Measurements from ENCODE around the gene MICB.

MICB gene

GRCh38 chr6:31465185-31465536 is 32.8 kb upstream of the MICB start:
- Histone ChIP-seq H3K4me2 (ENCODE audit: low read depth, low read length) (peak overlapping the region; percentile 30), H3K9ac (ENCODE audit: low read length) (no peak overlapping the region), H3K36me3 (replicated peaks; ENCODE audit: insufficient read depth, low read length) (no peaks in the 10 kb centered on the region), H3K4me3 (ENCODE audit: low read length) (no peak overlapping the region), H4K20me1 (ENCODE audit: insufficient read depth, low read length) (no peaks in the 10 kb centered on the region), H3K4me1 (ENCODE audit: low read length) (peaks cover 24% of the 10 kb centered on the region), H3K27me3 (replicated peaks; ENCODE audit: insufficient read depth, low read length) (no peaks in the 10 kb centered on the region), H2AFZ (ENCODE audit: low read length) (no peak overlapping the region), H3K9me3 (replicated peaks; ENCODE audit: insufficient read depth, low read length) (no peaks in the 10 kb centered on the region), H3K9me2 (replicated peaks; ENCODE audit: insufficient read depth, low read length) (no peaks in the 10 kb centered on the region), H3K79me2 (ENCODE audit: low read length) (peaks cover 22% of the 10 kb centered on the region), H3K27ac (ENCODE audit: low read length) (peak overlapping the region; percentile 21; the same call in 1 of the 2 replicates), H3F3A (ENCODE audit: insufficient read depth, low read length) (peaks cover 5% of the 10 kb centered on the region; the same call in 1 of the 2 replicates)
- TF ChIP-seq CTCF (IDR thresholded peaks at IDR 0.05; ENCODE audit: low read length) (no peak), EZH2phosphoT487 (IDR thresholded peaks at IDR 0.05; ENCODE audit: low read length) (no peak), EZH2 (optimal IDR thresholded peaks at IDR 0.05; ENCODE audit: low read depth, low read length) (no peak)
- DNase-seq: no peak

- Histone ChIP-seq H2AFZ (ENCODE audit: low read length) (no peak overlapping the region), H3K9ac (ENCODE audit: low read length) (no peak overlapping the region), H3K9me2 (replicated peaks; ENCODE audit: insufficient read depth, low read length) (no peaks in the 10 kb centered on the region), H3K4me3 (ENCODE audit: low read length) (no peak overlapping the region), H3K36me3 (replicated peaks; ENCODE audit: insufficient read depth, low read length) (no peaks in the 10 kb centered on the region), H3F3A (ENCODE audit: insufficient read depth, low read length) (peaks cover 5% of the 10 kb centered on the region; the same call in 1 of the 2 replicates), H3K4me1 (ENCODE audit: low read length) (peaks cover 24% of the 10 kb centered on the region), H4K20me1 (ENCODE audit: insufficient read depth, low read length) (no peaks in the 10 kb centered on the region), H3K27ac (ENCODE audit: low read length) (peak overlapping the region; percentile 21; the same call in 1 of the 2 replicates), H3K27me3 (replicated peaks; ENCODE audit: insufficient read depth, low read length) (no peaks in the 10 kb centered on the region), H3K4me2 (ENCODE audit: low read depth, low read length) (peak overlapping the region; percentile 30), H3K79me2 (ENCODE audit: low read length) (peaks cover 22% of the 10 kb centered on the region), H3K9me3 (replicated peaks; ENCODE audit: insufficient read depth, low read length) (no peaks in the 10 kb centered on the region)
- DNase-seq: peak; percentile 67
- TF ChIP-seq CTCF (IDR thresholded peaks at IDR 0.05; ENCODE audit: low read length) (no peak), EZH2 (optimal IDR thresholded peaks at IDR 0.05; ENCODE audit: low read depth, low read length) (no peak), EZH2phosphoT487 (IDR thresholded peaks at IDR 0.05; ENCODE audit: low read length) (no peak)
These were observed 32.2 kb upstream of the MICB start for GRCh38 chr6:31465718-31466117.

- no peak for DNase-seq
- no peak overlapping the region for H3K4me3 ChIP-seq (ENCODE audit: low read length)
- no peaks in the 10 kb centered on the region for H4K20me1 ChIP-seq (ENCODE audit: insufficient read depth, low read length)
- no peak overlapping the region for H3K9ac ChIP-seq (ENCODE audit: low read length)
- H3K27me3 ChIP-seq (replicated peaks; ENCODE audit: insufficient read depth, low read length): no peaks in the 10 kb centered on the region
- 0 out of 2 replicates have a peak overlapping the region, but pooled peaks have one; percentile 21 for H3K27ac ChIP-seq (ENCODE audit: low read length)
- no peak overlapping the region for H2AFZ ChIP-seq (ENCODE audit: low read length)
- no peaks in the 10 kb centered on the region for H3K9me2 ChIP-seq (replicated peaks; ENCODE audit: insufficient read depth, low read length)
- no peaks in the 10 kb centered on the region for H3K9me3 ChIP-seq (replicated peaks; ENCODE audit: insufficient read depth, low read length)
- peaks cover 22% of the 10 kb centered on the region for H3K79me2 ChIP-seq (ENCODE audit: low read length)
- H3K4me2 ChIP-seq (ENCODE audit: low read depth, low read length): no peak overlapping the region
- no peak for TF ChIP-seq CTCF (IDR thresholded peaks at IDR 0.05; ENCODE audit: low read length)
- no peak for TF ChIP-seq EZH2phosphoT487 (IDR thresholded peaks at IDR 0.05; ENCODE audit: low read length)
- no peak for TF ChIP-seq EZH2 (optimal IDR thresholded peaks at IDR 0.05; ENCODE audit: low read depth, low read length)
- peaks cover 5% of the 10 kb centered on the region; the same call in 1 of the 2 replicates for H3F3A ChIP-seq (ENCODE audit: insufficient read depth, low read length)
- H3K4me1 ChIP-seq (ENCODE audit: low read length): peaks cover 24% of the 10 kb centered on the region
- no peaks in the 10 kb centered on the region for H3K36me3 ChIP-seq (replicated peaks; ENCODE audit: insufficient read depth, low read length)
These were observed 31.5 kb upstream of the MICB start for GRCh38 chr6:31466466-31466865.

All from MM.1S (cell line).